HUDEP-2 (cell line): ENCODE results near the gene ERBIN.
"Not testable (repeated sequence)": the region's sequence is repeated elsewhere in the genome, so short reads cannot be mapped to it uniquely, and the experiment has no call there.

Experiments used
- DNase-seq, 76 experiments: peaks; one replicate each; lab custom pipeline; 2025; ENCODE audit not compliant: unreplicated experiment in 76 of 76; lab: John Stamatoyannopoulos, UW

ERBIN gene

GRCh38 chr5:65992630-65993029, 66.3 kb downstream of the ERBIN start:
- no peak for DNase-seq

- DNase-seq: no peak
These were observed 67.9 kb downstream of the ERBIN start for GRCh38 chr5:65994117-65994786.

GRCh38 chr5:65999061-65999723, 72.8 kb downstream of the ERBIN start:
- no peak for DNase-seq

GRCh38 chr5:66001952-66002351, 75.6 kb downstream of the ERBIN start:
- no peak for DNase-seq

GRCh38 chr5:66002415-66002814, 76.0 kb downstream of the ERBIN start:
- no peak for DNase-seq

GRCh38 chr5:66004216-66004615, 77.8 kb downstream of the ERBIN start:
- DNase-seq: no peak

- DNase-seq: no peak
These were observed 82.9 kb downstream of the ERBIN start for GRCh38 chr5:66009277-66009676.

GRCh38 chr5:66010476-66010875, 84.1 kb downstream of the ERBIN start:
- DNase-seq: no peak

- no peak for DNase-seq
These were observed 85.9 kb downstream of the ERBIN start for GRCh38 chr5:66012271-66012670.

- no peak for DNase-seq
These were observed 87.0 kb downstream of the ERBIN start for GRCh38 chr5:66013397-66013796.

- DNase-seq: no peak
These were observed 87.5 kb downstream of the ERBIN start for GRCh38 chr5:66013906-66014305.

GRCh38 chr5:66015196-66015960, 89.0 kb downstream of the ERBIN start:
- DNase-seq: peak in 4 of 76 experiments; percentile 2 to 24 (median 8)

GRCh38 chr5:66021585-66021984, 95.2 kb downstream of the ERBIN start:
- DNase-seq: no peak

- no peak for DNase-seq
These were observed 112.9 kb downstream of the ERBIN start for GRCh38 chr5:66039296-66039695.

- no peak for DNase-seq
These were observed 113.3 kb downstream of the ERBIN start for GRCh38 chr5:66039701-66040100.

- DNase-seq: no peak
These were observed 115.3 kb downstream of the ERBIN start for GRCh38 chr5:66041627-66042026.

GRCh38 chr5:66057239-66057638, 130.9 kb downstream of the ERBIN start:
- DNase-seq: no peak

- not testable (repeated sequence) for DNase-seq
These were observed 134.9 kb downstream of the ERBIN start for GRCh38 chr5:66061320-66061719.

GRCh38 chr5:66063061-66063460, 136.7 kb downstream of the ERBIN start:
- DNase-seq: not testable (repeated sequence)

- no peak for DNase-seq
These were observed 140.5 kb downstream of the ERBIN start for GRCh38 chr5:66066826-66067225.

- DNase-seq: no peak
These were observed 145.7 kb downstream of the ERBIN start for GRCh38 chr5:66072031-66072430.

- DNase-seq: no peak
These were observed 148.5 kb downstream of the ERBIN start for GRCh38 chr5:66074901-66075300.
